KMS-11 (cell line): ENCODE measurements around the gene CEP170B.
"Not testable (repeated sequence)": the region's sequence is repeated elsewhere in the genome, so short reads cannot be mapped to it uniquely, and the experiment has no call there.

Source experiments
- H2AFZ ChIP-seq: fragments of 200-600 bp; sonication (generic); 2 replicates; pipeline ENCODE4 v1.6.1; 2016; ENCODE audit warnings: antibody characterized with exemption, mixed run types, low read depth
- H3K27ac ChIP-seq: fragments of 200-600 bp; sonication (generic); 2 replicates; pipeline ENCODE4 v1.6.1; 2016; ENCODE audit warnings: mild to moderate bottlenecking, mixed run types
- H3K27me3 ChIP-seq: fragments of 200-600 bp; sonication (generic); 2 replicates; pipeline ENCODE4 v1.6.1; 2017; ENCODE audit warnings: mild to moderate bottlenecking, low read depth, mixed run types, moderate library complexity; ENCODE audit not compliant: insufficient read depth
- H3K36me3 ChIP-seq: fragments of 200-600 bp; sonication (generic); 2 replicates; pipeline ENCODE4 v1.6.1; 2017; ENCODE audit warnings: mild to moderate bottlenecking, mixed run types; ENCODE audit not compliant: insufficient read depth
- H3K4me1 ChIP-seq: fragments of 200-600 bp; sonication (generic); 2 replicates; pipeline ENCODE4 v1.6.1; 2016; ENCODE audit warnings: mild to moderate bottlenecking, low read depth, mixed run types; ENCODE audit not compliant: poor library complexity, severe bottlenecking
- H3K4me2 ChIP-seq: fragments of 200-600 bp; sonication (generic); 2 replicates; pipeline ENCODE4 v1.7.0; 2016; ENCODE audit warnings: mild to moderate bottlenecking, mixed run types
- H3K4me3 ChIP-seq: fragments of 200-600 bp; sonication (generic); IDR thresholded peaks from 2 replicates; pipeline ENCODE4 v1.6.1; 2017; ENCODE audit warnings: low read depth, low read length, mixed read lengths; ENCODE audit not compliant: insufficient read depth
- H3K79me2 ChIP-seq: fragments of 200-600 bp; sonication (generic); 2 replicates; pipeline ENCODE4 v1.6.1; 2016; ENCODE audit warnings: low read depth, mixed run types; ENCODE audit not compliant: insufficient read depth
- H3K9ac ChIP-seq: fragments of 200-600 bp; sonication (generic); 2 replicates; pipeline ENCODE4 v1.6.1; 2016; ENCODE audit warnings: mild to moderate bottlenecking, mixed run types
- H4K20me1 ChIP-seq: fragments of 200-600 bp; sonication (generic); 2 replicates; pipeline ENCODE4 v1.6.1; 2016; ENCODE audit warnings: mild to moderate bottlenecking, mixed run types; ENCODE audit not compliant: insufficient read depth
- TF ChIP-seq, protein P1 (sequence below): fragments of 200-600 bp; sonication (generic); conservative IDR thresholded peaks from 2 replicates; pipeline ENCODE4 v1.6.1; 2017; ENCODE audit warnings: low read depth, mild to moderate bottlenecking, antibody characterized with exemption, low read length, moderate library complexity, mixed read lengths

The CEP170B gene

DNA sequence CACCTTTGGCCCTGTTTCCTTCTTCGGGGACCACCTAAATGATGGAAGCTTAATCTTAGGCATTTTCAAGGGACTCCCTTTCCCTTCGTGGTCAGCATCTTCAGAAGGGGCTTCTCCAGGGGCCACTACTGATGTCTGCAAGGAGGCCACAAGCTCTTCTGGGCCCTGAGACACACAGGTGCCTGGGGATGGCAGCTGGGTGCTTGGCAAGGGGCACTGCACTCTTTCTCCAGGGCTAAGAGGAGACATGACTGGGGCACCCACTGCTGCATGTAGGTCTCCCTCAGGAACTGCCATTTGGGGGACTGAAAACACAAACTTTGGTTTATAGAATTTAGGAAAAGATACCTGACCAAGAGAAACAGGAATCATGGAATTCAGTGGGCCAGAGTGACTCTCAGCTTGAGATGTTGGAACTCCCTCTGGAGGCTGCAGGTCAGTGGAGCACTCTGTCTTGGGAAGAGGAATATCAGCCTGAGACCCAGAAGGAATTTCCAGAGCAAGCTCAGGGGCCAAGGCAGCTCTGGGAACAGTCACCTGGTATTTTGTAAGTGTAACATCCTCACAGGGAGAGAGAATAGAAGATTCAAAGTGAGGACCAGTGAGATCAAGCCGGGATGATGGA lies 75.6 kb downstream of the CEP170B start:
- Histone ChIP-seq H3K4me2 (no peak overlapping the region), H3K4me3 (no peak overlapping the region), H2AFZ (no peak overlapping the region), H3K27ac (no peak overlapping the region), H4K20me1 (no peaks in the 10 kb centered on the region), H3K27me3 (peaks cover 12% of the 10 kb centered on the region; the same call in 1 of the 2 replicates), H3K36me3 (no peaks in the 10 kb centered on the region), H3K9ac (no peak overlapping the region), H3K4me1 (no peaks in the 10 kb centered on the region), H3K79me2 (no peaks in the 10 kb centered on the region)
- TF ChIP-seq, protein P1, sequence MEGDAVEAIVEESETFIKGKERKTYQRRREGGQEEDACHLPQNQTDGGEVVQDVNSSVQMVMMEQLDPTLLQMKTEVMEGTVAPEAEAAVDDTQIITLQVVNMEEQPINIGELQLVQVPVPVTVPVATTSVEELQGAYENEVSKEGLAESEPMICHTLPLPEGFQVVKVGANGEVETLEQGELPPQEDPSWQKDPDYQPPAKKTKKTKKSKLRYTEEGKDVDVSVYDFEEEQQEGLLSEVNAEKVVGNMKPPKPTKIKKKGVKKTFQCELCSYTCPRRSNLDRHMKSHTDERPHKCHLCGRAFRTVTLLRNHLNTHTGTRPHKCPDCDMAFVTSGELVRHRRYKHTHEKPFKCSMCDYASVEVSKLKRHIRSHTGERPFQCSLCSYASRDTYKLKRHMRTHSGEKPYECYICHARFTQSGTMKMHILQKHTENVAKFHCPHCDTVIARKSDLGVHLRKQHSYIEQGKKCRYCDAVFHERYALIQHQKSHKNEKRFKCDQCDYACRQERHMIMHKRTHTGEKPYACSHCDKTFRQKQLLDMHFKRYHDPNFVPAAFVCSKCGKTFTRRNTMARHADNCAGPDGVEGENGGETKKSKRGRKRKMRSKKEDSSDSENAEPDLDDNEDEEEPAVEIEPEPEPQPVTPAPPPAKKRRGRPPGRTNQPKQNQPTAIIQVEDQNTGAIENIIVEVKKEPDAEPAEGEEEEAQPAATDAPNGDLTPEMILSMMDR: no peak

DNA sequence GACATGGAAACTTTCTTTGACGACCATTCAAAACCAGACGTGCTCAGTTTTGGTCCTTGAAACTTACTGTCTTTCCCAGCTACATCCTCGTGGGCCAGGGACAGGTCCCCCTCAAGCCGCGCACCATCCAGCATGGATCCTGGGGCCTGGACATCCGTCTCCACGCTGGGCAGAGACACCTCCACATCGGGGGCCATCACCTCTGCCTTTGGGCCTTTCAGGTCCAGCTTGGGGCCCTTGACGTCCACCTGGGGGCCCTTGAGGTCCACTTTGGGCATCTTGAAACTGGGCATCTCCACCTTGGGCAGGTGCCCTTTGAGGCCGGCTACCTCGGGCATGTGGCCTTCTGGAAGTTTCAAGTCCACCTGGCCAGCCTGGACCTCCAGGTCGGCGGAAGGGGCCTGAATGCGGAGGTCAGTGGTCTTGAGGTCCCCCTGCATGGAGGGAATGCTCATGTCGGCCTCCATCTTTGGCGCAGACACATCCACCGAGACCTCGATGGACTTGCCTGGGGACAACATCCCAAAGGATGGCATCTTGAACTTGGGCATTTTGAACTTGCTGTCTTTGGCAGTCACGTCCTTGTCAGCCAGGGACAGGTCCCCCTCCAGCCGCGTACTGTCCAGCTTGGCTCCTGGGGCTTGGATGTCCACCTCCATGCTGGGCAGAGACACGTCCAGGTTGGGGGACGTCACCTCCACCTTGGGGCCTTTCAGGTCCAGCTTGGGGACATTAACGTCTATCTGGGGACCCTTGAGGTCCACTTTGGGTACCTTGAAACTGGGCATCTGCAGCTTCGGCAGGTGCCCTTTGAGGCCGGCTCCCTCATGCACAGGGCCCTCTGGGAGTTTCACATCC lies 76.7 kb downstream of the CEP170B start:
- Histone ChIP-seq H3K4me1 (no peaks in the 10 kb centered on the region), H3K4me3 (no peak overlapping the region), H4K20me1 (no peaks in the 10 kb centered on the region), H3K4me2 (no peak overlapping the region), H3K79me2 (no peaks in the 10 kb centered on the region), H3K36me3 (no peaks in the 10 kb centered on the region), H3K27ac (no peak overlapping the region), H3K9ac (no peak overlapping the region), H2AFZ (no peak overlapping the region), H3K27me3 (peaks cover 12% of the 10 kb centered on the region; the same call in 1 of the 2 replicates)
- TF ChIP-seq, protein P1: no peak

DNA sequence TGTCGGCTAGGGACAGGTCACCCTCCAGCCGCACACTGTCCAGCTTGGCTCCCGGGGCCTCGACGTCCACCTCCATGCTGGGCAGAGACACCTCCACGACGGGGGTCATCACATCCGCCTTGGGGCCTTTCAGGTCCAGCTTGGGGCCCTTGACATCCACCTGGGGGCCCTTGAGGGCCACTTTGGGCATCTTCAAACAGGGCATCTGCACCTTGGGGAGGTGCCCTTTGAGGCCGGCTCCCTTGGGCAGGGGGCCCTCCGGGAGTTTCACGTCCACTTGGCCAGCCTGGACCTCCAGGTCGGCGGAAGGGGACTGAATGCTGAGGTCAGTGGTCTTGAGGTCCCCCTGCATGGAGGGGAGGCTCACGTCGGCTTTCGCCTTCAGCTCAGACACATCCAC lies 77.5 kb downstream of the CEP170B start:
- Histone ChIP-seq H4K20me1 (no peaks in the 10 kb centered on the region), H3K36me3 (no peaks in the 10 kb centered on the region), H3K79me2 (no peaks in the 10 kb centered on the region), H2AFZ (no peak overlapping the region), H3K27me3 (peaks cover 12% of the 10 kb centered on the region; the same call in 1 of the 2 replicates), H3K4me1 (no peaks in the 10 kb centered on the region), H3K4me2 (no peak overlapping the region), H3K4me3 (no peak overlapping the region), H3K27ac (no peak overlapping the region), H3K9ac (no peak overlapping the region)
- TF ChIP-seq, protein P1: no peak

DNA sequence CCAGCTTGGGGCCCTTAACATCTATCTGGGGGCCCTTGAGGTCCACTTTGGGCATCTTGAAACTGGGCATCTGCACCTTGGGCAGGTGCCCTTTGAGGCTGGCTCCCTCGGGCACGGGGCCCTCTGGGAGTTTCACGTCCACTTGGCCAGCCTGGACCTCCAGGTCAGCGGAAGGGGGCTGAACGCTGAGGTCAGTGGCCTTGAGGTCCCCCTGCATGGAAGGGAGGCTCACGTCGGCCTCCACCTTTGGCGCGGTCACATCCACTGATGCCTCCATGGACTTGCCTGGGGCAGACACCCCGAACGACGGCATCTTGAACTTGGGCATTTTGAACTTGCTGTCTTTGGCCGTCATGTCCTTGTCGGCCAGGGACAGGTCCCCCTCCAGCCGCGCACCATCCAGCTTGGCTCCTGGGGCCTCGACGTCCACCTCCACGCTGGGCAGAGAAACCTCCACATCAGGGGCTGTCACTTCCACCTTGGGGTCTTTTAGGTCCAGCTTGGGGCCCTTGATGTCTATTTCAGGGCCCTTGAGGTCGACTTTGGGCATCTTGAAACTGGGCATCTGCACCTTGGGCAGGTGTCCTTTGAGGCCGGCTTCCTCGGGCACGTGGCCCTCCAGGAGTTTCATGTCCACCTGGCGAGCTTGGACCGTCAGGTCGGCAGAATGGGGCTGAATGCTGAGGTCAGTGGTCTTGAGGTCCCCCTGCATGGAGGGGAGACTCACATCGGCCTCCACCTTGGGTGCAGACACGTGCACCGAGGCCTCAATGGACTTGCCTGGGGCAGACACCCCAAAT lies 78.3 kb downstream of the CEP170B start:
- not testable (repeated sequence) for H3K27me3 ChIP-seq, H3K9ac ChIP-seq, H3K27ac ChIP-seq, H3K4me3 ChIP-seq, H3K79me2 ChIP-seq, H3K4me2 ChIP-seq, H3K4me1 ChIP-seq, H2AFZ ChIP-seq, H3K36me3 ChIP-seq, H4K20me1 ChIP-seq

DNA sequence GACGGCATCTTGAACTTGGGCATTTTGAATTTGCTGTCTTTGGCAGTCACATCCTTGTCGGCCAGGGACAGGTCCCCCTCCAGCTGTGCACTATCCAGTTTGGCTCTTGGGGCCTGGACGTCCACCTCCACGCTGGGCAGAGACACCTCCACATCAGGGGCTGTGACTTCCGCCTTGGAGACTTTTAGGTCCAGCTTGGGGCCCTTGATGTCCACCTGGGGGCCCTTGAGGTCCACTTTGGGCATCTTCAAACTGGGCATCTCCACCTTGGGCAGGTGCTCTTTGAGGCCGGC lies 78.9 kb downstream of the CEP170B start:
- H2AFZ ChIP-seq, H3K9ac ChIP-seq, H3K4me2 ChIP-seq, H3K36me3 ChIP-seq, H3K27ac ChIP-seq, H3K27me3 ChIP-seq, H3K4me1 ChIP-seq, H4K20me1 ChIP-seq, H3K79me2 ChIP-seq, H3K4me3 ChIP-seq: not testable (repeated sequence)

DNA sequence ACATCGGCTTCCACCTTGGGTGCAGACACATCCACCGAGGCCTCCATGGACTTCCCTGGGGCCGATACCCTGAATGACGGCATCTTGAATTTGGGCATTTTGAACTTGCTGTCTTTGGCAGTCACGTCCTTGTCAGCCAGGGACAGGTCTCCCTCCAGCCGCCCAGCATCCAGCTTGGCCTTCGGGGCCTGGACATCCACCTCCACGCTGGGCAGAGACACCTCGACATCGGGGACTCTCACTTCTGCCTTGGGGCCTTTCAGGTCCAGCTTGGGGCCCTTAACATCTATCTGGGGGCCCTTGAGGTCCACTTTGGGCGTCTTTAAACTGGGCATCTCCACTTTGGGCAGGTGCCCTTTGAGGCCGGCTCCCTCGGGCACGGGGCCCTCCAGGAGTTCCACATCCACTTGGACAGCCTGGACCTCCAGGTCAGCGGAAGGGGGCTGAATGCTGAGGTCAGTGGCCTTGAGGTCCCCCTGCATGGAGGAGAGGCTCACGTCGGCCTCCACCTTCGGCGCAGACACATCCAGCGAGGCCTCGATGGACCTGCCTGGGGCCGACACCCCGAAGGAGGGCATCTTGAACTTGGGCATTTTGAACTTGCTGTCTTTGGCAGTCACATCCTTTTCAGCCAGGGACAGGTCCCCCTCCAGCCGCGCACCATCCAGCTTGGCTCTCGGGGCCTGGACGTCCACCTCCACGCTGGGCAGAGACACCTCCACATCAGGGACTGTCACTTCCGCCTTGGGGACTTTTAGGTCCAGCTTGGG lies 79.6 kb downstream of the CEP170B start:
- H3K9ac ChIP-seq, H4K20me1 ChIP-seq, H3K79me2 ChIP-seq, H2AFZ ChIP-seq, H3K36me3 ChIP-seq, H3K27me3 ChIP-seq, H3K4me1 ChIP-seq, H3K4me3 ChIP-seq, H3K27ac ChIP-seq, H3K4me2 ChIP-seq: not testable (repeated sequence)

DNA sequence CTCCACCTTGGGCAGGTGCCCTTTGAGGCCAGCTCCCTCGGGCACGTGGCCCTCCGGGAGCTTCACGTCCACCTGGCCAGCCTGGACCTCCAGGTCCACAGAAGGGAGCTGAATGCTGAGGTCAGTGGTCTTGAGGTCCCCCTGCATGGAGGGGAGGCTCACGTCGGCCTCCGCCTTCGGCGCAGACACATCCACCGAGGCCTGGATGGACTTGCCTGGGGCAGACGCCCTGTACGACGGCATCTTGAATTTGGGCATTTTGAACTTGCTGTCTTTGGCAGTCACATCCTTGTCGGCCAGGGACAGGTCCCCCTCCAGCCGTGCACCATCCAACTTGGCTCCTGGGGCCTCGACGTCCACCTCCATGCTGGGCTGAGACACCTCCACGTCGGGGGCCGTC lies 80.2 kb downstream of the CEP170B start:
- not testable (repeated sequence) for H3K36me3 ChIP-seq, H2AFZ ChIP-seq, H3K4me1 ChIP-seq

More for the DNA sequence above, 80.2 kb downstream of the CEP170B start:
- H3K27ac ChIP-seq, H3K27me3 ChIP-seq, H4K20me1 ChIP-seq, H3K79me2 ChIP-seq, H3K4me2 ChIP-seq, H3K4me3 ChIP-seq, H3K9ac ChIP-seq: not testable (repeated sequence)
